OCI-LY7 (cell line): ENCODE results near the gene MAP4.

Experiments
- EZH2phosphoT487 ChIP-seq: fragments of 200-600 bp; sonication (generic); IDR thresholded peaks from 2 replicates; pipeline ENCODE4 v1.6.1; 2018; ENCODE audit warnings: low read depth, borderline replicate concordance, mild to moderate bottlenecking, mixed run types, antibody characterized with exemption, low read length, moderate library complexity, mixed read lengths
- TF ChIP-seq, protein P1 (sequence below): fragments of 200-600 bp; sonication (generic); conservative IDR thresholded peaks from 2 replicates; pipeline ENCODE4 v1.5.1; 2014; ENCODE audit warnings: mild to moderate bottlenecking, antibody characterized with exemption, low read length, moderate library complexity, mixed read lengths

DNA sequence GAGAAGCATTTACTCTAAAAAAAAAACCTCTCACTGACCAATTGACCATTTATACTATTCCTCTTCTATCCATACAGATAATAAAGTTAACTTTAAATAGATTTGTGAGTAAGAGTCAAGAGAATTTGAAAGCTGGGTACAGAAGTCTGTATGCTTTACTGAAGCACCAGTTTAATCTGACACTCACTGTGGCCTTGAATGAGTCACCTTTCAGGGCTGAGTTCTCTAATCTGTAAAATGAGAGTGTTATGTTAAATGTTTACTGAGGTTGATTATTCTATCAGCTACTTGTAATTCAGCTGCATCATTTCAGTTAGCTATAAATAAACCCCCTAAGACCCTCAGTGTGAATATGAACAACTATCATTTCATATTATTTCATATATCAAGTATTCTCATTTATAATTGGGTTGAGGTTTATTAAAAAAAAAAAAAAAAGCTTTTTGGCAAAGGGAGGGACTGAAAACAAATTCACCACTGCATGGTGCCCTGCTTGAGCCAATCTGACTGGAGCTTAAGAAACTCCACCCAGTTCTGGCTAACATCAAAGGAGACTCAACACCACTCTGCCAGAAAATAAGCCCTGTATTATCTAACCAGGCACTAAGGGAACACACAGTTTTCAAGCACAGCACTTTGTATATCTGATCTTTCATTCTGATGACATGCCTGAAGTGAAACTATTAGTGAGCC is 2.8 kb downstream of the MAP4 start:
- TF ChIP-seq, protein P1, sequence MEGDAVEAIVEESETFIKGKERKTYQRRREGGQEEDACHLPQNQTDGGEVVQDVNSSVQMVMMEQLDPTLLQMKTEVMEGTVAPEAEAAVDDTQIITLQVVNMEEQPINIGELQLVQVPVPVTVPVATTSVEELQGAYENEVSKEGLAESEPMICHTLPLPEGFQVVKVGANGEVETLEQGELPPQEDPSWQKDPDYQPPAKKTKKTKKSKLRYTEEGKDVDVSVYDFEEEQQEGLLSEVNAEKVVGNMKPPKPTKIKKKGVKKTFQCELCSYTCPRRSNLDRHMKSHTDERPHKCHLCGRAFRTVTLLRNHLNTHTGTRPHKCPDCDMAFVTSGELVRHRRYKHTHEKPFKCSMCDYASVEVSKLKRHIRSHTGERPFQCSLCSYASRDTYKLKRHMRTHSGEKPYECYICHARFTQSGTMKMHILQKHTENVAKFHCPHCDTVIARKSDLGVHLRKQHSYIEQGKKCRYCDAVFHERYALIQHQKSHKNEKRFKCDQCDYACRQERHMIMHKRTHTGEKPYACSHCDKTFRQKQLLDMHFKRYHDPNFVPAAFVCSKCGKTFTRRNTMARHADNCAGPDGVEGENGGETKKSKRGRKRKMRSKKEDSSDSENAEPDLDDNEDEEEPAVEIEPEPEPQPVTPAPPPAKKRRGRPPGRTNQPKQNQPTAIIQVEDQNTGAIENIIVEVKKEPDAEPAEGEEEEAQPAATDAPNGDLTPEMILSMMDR = no peak
- TF ChIP-seq EZH2phosphoT487 = no peak
